HCT116 (cell line): ENCODE results near the gene CAPN5. TPM values are rescaled to one million over a fixed set of nuclear protein-coding genes. Genes with fewer than 3 reads are reported as not detected.

Experiments used
- ATAC-seq: fragments of 200-7000 bp; cut with Tn5 transposase; 2 replicates; pipeline ENCODE4 v1.9.1; 2020; ENCODE audit warnings: mild to moderate bottlenecking, moderate library complexity
- BruUV-seq: library from RNA; stranded (reverse); fragments of 400-500 nt; replicated peaks from 2 replicates; lab custom pipeline; 2021; lab: Mats Ljungman, UMichigan
- CTCF ChIA-PET: fragments of 300-600 bp; sonication (Branson Sonifier 250); formaldehyde crosslinking; loops from one replicate; lab custom pipeline; 2021; ENCODE audit warnings: antibody characterized with exemption; lab: Charles Lee
- POLR2A ChIA-PET: fragments of 300-600, 350-600 bp; sonication (Branson Sonifier 250); formaldehyde crosslinking; loops from one replicate; lab custom pipeline; 2021; ENCODE audit warnings: antibody characterized with exemption; lab: Charles Lee
- RAD21 ChIA-PET, 2 experiments: fragments of 300-600 bp; sonication (Branson Sonifier 250); formaldehyde crosslinking; loops; one replicate each; lab custom pipeline; 2023; ENCODE audit warnings: low total read pairs in 2 of 2; ENCODE audit not compliant: uncharacterized antibody in 2 of 2, unreplicated experiment in 2 of 2, low non-redundant PET in 1 of 2; lab: Charles Lee
- DNase-seq: peaks from one replicate; pipeline ENCODE4 v3.0.0-alpha.2; 2010; ENCODE audit warnings: low read depth, low spot score
- H2AFZ ChIP-seq: fragments of 200-600 bp; shearing (Covaris generic), sonication (generic); 2 replicates; pipeline ENCODE4 v1.6.1; 2017; ENCODE audit warnings: low read depth, mixed run types, mixed read lengths, antibody characterized with exemption, low read length; ENCODE audit not compliant: poor library complexity, severe bottlenecking
- H3K27ac ChIP-seq: 2 replicates; pipeline ENCODE4 v1.5.1; 2012; ENCODE audit warnings: low read depth, low read length
- H3K27me3 ChIP-seq: fragments of 200-600 bp; sonication (generic); 2 replicates; pipeline ENCODE4 v1.6.1; 2016; ENCODE audit warnings: mixed run types, low read length, mixed read lengths; ENCODE audit not compliant: insufficient read depth
- H3K36me3 ChIP-seq, 2 experiments: fragments of 200-500 bp in 1 of 2; fragments of 200-600 bp in 1 of 2; sonication (Bioruptor generic) in 1 of 2; sonication (generic) in 1 of 2; 2 replicates each; pipeline versions ENCODE4 v1.5.1 to v1.6.1; 2014 to 2016; ENCODE audit warnings: low read length in 2 of 2, inconsistent platforms in 1 of 2, mixed read lengths in 1 of 2, mixed run types in 1 of 2; ENCODE audit not compliant: insufficient read depth in 2 of 2, control insufficient read depth in 1 of 2
- H3K4me1 ChIP-seq, 2 experiments: fragments of 200-600 bp in 1 of 2; sonication (generic) in 1 of 2; 2 replicates each; pipeline versions ENCODE4 v1.5.1 to v1.6.1; 2012 to 2017; ENCODE audit warnings: low read length in 2 of 2, inconsistent platforms in 1 of 2, mild to moderate bottlenecking in 1 of 2, mixed read lengths in 1 of 2, mixed run types in 1 of 2, moderate library complexity in 1 of 2; ENCODE audit not compliant: insufficient read depth in 2 of 2, control insufficient read depth in 1 of 2
- H3K4me2 ChIP-seq: fragments of 200-600 bp; sonication (generic); 2 replicates; pipeline ENCODE4 v1.6.1; 2017; ENCODE audit warnings: mixed run types, low read length, mixed read lengths
- H3K4me3 ChIP-seq, 2 experiments: fragments of 200-600 bp in 1 of 2; sonication (generic) in 1 of 2; replicated peaks in 1 of 2; 2 replicates each; pipeline ENCODE4 v1.5.1; 2011 to 2016; ENCODE audit warnings: low read length in 2 of 2, control low read depth in 1 of 2, low read depth in 1 of 2, mild to moderate bottlenecking in 1 of 2, mixed read lengths in 1 of 2, mixed run types in 1 of 2
- H3K79me2 ChIP-seq: fragments of 200-600 bp; sonication (generic); 2 replicates; pipeline ENCODE4 v1.6.1; 2017; ENCODE audit warnings: mild to moderate bottlenecking, mixed run types, low read length, moderate library complexity, mixed read lengths; ENCODE audit not compliant: insufficient read depth
- H3K9ac ChIP-seq: fragments of 200-600 bp; sonication (generic); 2 replicates; pipeline ENCODE4 v1.6.1; 2016; ENCODE audit warnings: low read length, mixed read lengths
- H3K9me2 ChIP-seq: fragments of 200-600 bp; sonication (generic), shearing (Covaris generic); 2 replicates; pipeline ENCODE4 v1.6.1; 2017; ENCODE audit warnings: mixed run types, mild to moderate bottlenecking, moderate library complexity; ENCODE audit not compliant: insufficient read depth
- H3K9me3 ChIP-seq, 2 experiments: fragments of 200-500 bp in 1 of 2; fragments of 200-600 bp in 1 of 2; sonication (Bioruptor generic) in 1 of 2; sonication (generic) in 1 of 2; 2 replicates each; pipeline ENCODE4 v1.6.1; 2014 to 2017; ENCODE audit warnings: low read length in 2 of 2, mixed read lengths in 2 of 2, inconsistent platforms in 1 of 2, low read depth in 1 of 2, mild to moderate bottlenecking in 1 of 2, mixed run types in 1 of 2, moderate library complexity in 1 of 2; ENCODE audit not compliant: control insufficient read depth in 1 of 2, insufficient read depth in 1 of 2
- H4K20me1 ChIP-seq: fragments of 200-600 bp; sonication (generic), shearing (Covaris generic); 2 replicates; pipeline ENCODE4 v1.6.1; 2017; ENCODE audit warnings: mixed run types, mild to moderate bottlenecking, moderate library complexity; ENCODE audit not compliant: insufficient read depth
- CTCF ChIP-seq, 3 experiments: fragments of 200-600 bp in 1 of 3; sonication (generic) in 1 of 3; IDR thresholded peaks in 2 of 3; conservative IDR thresholded peaks in 1 of 3; 2 replicates each; pipeline ENCODE4 v1.5.1; 2012 to 2017; ENCODE audit warnings: low read depth in 2 of 3, low read length in 2 of 3, antibody characterized with exemption in 1 of 3, borderline replicate concordance in 1 of 3, control low read depth in 1 of 3, mild to moderate bottlenecking in 1 of 3, mixed read lengths in 1 of 3, mixed run types in 1 of 3, moderate library complexity in 1 of 3; ENCODE audit not compliant: insufficient read depth in 1 of 3
- POLR2AphosphoS5 ChIP-seq: IDR thresholded peaks from 2 replicates; pipeline ENCODE4 v1.6.1; 2011; ENCODE audit warnings: mild to moderate bottlenecking, low read depth, low read length, moderate library complexity
- intact Hi-C: fragments of 100-400 bp; cut with micrococcal nuclease; formaldehyde crosslinking; loops from 2 replicates; pipeline ENCODE4 v1.10.0; 2022
- total RNA-seq: library from RNA; stranded (reverse); gene quantifications from one replicate; pipeline ENCODE4 v1.2.1, GENCODE V29; 2021; ENCODE audit not compliant: unreplicated experiment

Gene CAPN5
- total RNA-seq, 1 experiment from 2014 or later = 8.6 TPM

- CTCF ChIA-PET = interaction anchor here (1.2 to 2.1 kb wide), 4 partner anchors 9 to 118 kb away, joined by 4 to 11 read pairs (median 4); no protein-coding TSS in a partner anchor
- RAD21 ChIA-PET = interaction anchor here in 1 of 2 experiments (0.6 kb wide), 1 partner anchor 506 kb away, joined by 4 read pairs; no protein-coding TSS in a partner anchor
- intact Hi-C loops = no loop called here
Observed at GRCh38 chr11:77037057-77037456, 29.7 kb upstream of the CAPN5 start.

More at GRCh38 chr11:77037057-77037456, 29.7 kb upstream of the CAPN5 start:
- POLR2A ChIA-PET = no interaction called here
- no peak for DNase-seq
- no peak for TF ChIP-seq POLR2AphosphoS5
- no peak for TF ChIP-seq CTCF (IDR thresholded peaks at IDR 0.05 in 2 of 3, conservative IDR thresholded peaks at IDR 0.05 in 1 of 3; ENCODE audit: borderline replicate concordance in 1 of 3, insufficient read depth in 1 of 3, low read depth in 2 of 3, low read length in 2 of 3)
- Histone ChIP-seq H3K9me3 (no peaks in the 10 kb centered on the region), H3K9ac (no peak overlapping the region), H3K4me2 (no peak overlapping the region), H3K4me3 (no peak overlapping the region), H2AFZ (no peak overlapping the region), H3K4me1 (peaks cover 4 to 17% of the 10 kb centered on the region in 2 experiments; a peak in 3 of 4 replicates), H3K79me2 (no peaks in the 10 kb centered on the region), H3K27ac (no peak overlapping the region), H3K9me2 (no peaks in the 10 kb centered on the region), H3K36me3 (no peaks in the 10 kb centered on the region), H3K27me3 (no peaks in the 10 kb centered on the region), H4K20me1 (no peaks in the 10 kb centered on the region)
- ATAC-seq = no peak
- no TSS peak for BruUV-seq
